ENCODE data around the gene TSPAN9.

GRCh38 chr12:3091382-3092241 is 14.4 kb downstream of the TSPAN9 start:
- TF ChIP-seq CTCF (IDR thresholded peaks at IDR 0.05): no peak
- TF ChIP-seq POLR2A (IDR thresholded peaks at IDR 0.05): no peak

Measured in body of pancreas (tissue), 4 donors.